HG03095 (cell line): ENCODE data around the gene SLC39A3.

Experiments used
- ATAC-seq: cut with Tn5 transposase; IDR thresholded peaks from one replicate; pipeline ENCODE4 v1.9.1; 2021; ENCODE audit warnings: moderate library complexity; ENCODE audit not compliant: unreplicated experiment

The SLC39A3 gene

GRCh38 chr19:2706251-2706650, 33.6 kb downstream of the SLC39A3 start:
- ATAC-seq = no peak

DNA sequence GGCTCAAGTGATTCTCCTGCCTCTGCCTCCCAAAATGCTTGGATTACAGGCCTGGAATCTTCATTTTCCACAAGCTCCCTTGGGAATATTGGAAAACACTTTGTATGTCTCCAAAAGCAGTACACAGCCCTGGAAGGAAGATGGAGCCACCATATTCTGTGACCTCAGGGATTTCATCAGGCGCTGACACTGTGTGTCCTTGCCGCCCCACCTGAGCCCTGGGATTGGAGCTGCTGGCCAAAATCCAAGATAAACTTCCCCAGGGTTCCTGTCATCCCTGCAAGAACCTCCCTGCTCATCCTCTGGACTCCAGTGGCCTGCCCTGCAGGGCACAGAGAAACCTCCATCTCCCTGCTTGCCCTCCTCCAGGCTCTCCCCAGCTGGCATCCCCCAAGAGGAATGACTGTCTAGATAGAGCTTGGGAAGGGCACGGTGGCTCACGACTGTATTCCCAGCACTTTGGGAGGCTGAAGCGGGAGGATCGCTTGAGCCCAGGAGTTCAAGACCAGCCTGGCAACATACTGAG, 36.1 kb downstream of the SLC39A3 start:
- ATAC-seq = no peak

DNA sequence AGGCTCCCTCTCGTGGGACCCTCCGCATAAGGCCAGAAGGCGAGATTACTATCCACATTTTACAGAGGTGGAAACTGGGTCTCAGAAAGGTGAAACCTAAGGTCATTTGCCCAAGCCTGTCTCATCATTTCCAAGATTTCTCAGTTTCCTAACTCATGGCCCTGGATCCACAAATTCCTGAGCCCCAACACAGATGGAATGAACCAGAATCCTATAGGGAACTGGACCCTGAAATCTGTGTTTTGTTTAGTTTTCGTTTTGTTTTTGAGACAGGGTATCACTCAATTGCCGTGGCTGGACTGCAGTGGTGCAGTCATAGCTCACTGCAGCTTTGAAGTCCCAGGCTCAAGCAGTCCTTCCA, 36.8 kb downstream of the SLC39A3 start:
- ATAC-seq = no peak

- peak; percentile 51 for ATAC-seq
Measured at GRCh38 chr19:2702170-2703076, 37.4 kb downstream of the SLC39A3 start, which contains the start of gene GNG7. Gene GNG7, minus strand, starts transcription at chr19:2702694. Its CDS starts 182,006 bp downstream, at chr19:2520688.

GRCh38 chr19:2701361-2702169, 38.3 kb downstream of the SLC39A3 start:
- ATAC-seq = no peak

DNA sequence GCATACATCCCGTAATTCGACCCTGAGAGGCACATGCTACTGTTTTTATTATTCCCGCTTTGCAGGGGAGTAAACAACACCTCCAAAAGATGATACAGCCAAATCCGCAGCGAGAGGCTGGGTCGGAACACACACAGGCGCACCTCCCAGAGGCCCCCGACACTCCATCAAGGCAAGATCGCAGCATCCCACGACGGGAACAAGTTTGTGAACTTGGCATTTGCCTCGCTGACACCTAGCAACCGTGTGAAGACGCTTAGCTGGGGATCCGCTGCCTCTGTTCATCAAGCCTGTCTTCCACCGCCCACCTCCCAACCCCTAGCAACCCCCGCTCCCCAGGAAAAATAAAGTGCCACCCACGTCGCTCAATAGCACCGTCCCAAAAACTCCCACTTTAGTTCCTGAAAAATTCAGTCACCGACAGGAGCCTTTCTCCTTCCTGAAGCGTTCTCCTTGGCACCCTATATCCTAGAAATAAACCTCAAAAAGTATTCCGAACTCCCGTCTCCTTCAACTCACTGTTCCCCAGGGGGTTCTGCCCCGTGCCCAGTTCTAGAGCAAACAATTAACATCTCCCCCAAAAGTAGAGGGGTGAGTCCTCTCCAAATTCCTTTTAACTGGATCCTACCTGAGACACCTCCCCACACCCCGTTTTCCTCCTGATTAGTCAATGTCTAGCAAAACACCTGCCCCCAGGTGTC, 39.0 kb downstream of the SLC39A3 start:
- no peak for ATAC-seq

DNA sequence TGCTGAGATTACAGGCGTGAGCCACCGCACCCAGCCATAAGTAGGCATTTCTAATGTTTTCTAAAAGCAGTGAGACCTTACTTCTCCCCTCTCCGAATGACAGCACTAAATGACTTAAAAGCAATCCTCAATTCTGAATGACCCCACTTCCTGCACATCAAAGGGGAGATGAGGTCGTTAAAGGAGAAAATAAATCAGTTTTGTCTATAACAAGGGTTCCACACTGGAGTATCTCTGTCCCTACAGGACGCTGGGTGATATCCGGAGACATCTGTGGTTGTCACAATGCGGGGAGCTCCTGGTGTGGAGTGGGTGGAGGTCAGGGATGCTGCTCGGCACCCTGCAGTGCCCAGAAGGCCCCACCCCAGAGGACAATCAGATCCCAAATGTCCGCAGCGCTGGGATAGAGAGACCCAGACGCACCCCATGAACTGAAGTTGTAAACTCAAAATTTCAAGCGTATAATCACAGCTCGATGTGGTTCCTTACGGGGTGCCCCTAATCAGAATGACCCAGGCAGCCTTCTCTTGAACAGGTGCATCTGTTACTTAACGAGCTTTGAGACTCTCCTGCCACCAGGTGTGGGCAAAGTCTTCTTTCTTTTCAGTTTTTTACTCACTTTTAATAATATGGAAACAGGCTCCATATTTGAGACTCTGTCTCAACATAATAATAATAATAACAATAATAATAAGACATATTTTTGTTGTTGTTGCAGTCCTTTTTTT, 40.2 kb downstream of the SLC39A3 start:
- ATAC-seq = no peak

DNA sequence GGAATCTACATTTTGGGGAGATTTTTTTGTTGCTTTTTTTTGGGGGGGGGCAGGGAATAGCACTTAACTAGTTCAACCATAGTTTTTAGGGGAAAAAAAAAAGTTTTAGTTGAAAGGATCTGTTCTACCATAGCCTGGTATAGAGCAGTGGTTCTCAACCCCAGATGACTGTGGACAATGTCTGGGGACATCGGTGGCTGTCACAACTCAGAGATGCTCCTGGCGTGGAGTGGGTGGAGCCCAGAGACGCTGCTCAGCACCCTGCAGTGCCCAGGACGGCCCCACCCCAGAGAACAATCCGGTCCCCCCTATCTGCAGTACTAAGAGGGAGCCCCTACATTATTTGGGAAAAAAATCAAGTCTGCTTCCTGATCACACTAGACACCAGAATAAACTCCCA, 45.6 kb downstream of the SLC39A3 start:
- ATAC-seq = no peak

- ATAC-seq = no peak
Measured at GRCh38 chr19:2693492-2694160, 46.2 kb downstream of the SLC39A3 start.

DNA sequence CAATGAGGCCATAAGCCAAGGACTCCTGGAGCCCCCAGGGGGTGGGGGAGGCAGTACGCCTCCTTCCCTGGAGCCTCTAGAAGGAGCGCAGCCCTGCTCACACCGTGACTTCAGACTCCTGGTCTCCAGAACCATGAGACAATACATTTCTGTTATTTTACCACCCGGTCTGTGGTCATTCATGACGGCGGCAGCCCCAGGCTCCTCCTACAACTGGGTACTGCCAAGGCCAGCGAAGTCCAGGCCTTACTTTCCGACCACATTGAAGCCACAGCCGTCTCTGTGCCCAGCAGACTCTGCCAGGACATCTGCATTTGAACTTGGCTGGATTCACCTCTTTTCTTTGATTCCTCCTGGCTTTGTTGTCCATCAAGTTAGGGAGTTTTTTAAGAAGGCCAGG, 47.9 kb downstream of the SLC39A3 start:
- no peak for ATAC-seq

DNA sequence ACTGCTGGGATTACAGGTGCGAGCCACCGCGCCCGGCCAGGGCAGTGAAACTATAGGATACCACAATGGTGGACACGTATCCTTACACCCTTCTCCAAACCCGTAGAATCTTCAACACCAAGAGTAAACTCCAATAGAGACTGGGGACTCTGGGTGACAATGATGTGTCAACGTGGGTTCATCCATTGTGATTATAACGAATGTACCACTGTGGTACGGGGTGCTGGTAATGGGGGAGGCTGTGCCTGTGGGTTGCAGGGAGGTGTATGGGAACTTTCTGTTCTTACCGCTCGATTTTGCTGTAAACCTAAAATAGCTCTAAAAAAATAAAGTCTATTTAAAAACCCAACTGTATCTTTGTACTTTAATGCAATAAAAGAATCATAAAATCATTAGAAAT, 49.0 kb downstream of the SLC39A3 start:
- ATAC-seq = no peak

DNA sequence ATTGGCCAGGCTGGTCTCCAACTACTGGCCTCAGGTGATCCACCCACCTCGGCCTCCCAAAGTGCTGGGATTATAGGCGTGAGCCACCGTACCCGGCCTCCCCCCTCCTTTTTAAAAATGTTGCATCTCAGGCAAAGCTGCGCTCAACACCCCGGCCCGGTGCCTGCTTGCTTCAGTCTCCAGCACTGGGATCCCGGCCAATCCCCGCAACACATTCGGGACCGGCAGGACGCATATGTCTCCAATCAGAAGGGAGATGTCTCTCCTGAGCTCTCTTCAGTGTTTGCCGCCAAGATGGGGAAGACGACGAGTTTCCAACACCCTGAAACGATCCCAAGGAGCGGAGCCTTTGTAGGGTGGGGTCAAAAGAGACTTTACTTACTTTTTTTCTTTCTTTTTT, 53.5 kb downstream of the SLC39A3 start:
- no peak for ATAC-seq

- no peak for ATAC-seq
Measured at GRCh38 chr19:2685204-2685704, 54.6 kb downstream of the SLC39A3 start.

DNA sequence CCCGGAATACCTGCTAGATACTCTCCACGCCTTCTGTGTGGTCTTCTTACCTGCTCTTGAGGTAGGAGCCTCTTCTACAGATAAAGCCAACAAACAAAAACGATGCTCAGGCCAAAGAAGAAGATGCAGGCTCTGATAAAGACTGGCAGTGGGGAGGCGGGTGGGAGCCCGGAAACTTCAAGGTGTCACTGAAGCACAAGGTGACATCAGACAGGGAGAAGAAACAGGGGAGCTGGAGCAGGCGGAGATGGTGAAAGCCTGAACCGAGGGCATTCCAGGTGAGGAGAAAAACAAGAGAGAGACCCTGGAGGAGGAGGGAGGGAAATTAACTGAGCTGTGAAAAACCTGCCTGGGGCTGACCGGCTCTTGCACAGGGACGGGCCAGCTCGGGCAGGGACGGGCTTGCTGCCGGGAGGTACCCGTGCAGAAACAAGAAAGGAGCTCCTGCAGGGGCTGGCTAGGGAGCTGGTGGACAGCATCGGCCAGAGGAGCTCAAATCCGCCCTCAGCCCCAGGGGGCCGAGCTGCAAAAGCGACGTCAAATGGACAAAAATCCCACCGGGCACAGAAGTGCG, 56.3 kb downstream of the SLC39A3 start:
- no peak for ATAC-seq
